WTC11 (cell line): ENCODE results near the gene EFNA5. TPM values are rescaled to one million over a fixed set of nuclear protein-coding genes. Genes with fewer than 3 reads are reported as not detected.

ENCODE experiments used
- ATAC-seq: fragments of 200-7000 bp; cut with Tn5 transposase; 2 replicates; pipeline ENCODE4 v1.10.0; 2021; ENCODE audit warnings: mild to moderate bottlenecking, moderate library complexity
- CTCF ChIA-PET: fragments of 300-600 bp; sonication (Branson Sonifier 250); formaldehyde crosslinking; loops from one replicate; lab custom pipeline; 2021; ENCODE audit warnings: antibody characterized with exemption; lab: Charles Lee
- POLR2A ChIA-PET: fragments of 350-600 bp; sonication (Branson Sonifier 250); formaldehyde crosslinking; loops from one replicate; lab custom pipeline; 2021; ENCODE audit warnings: antibody characterized with exemption; lab: Charles Lee
- DNase-seq: peaks from one replicate; pipeline ENCODE4 v3.0.0; 2021; ENCODE audit warnings: low spot score
- H3K27ac Mint-ChIP-seq: 2 replicates; pipeline ENCODE4 v1.8.0; 2021; ENCODE audit warnings: mixed read lengths
- H3K27me3 Mint-ChIP-seq: 2 replicates; pipeline ENCODE4 v1.8.0; 2021; ENCODE audit warnings: low read depth, mild to moderate bottlenecking, moderate library complexity, mixed read lengths
- H3K36me3 Mint-ChIP-seq: 2 replicates; pipeline ENCODE4 v1.8.0; 2021; ENCODE audit warnings: mixed read lengths
- H3K4me1 Mint-ChIP-seq: 2 replicates; pipeline ENCODE4 v1.8.0; 2022; ENCODE audit warnings: mixed read lengths
- H3K4me3 Mint-ChIP-seq: 2 replicates; pipeline ENCODE4 v1.8.0; 2021; ENCODE audit warnings: mild to moderate bottlenecking, moderate library complexity, mixed read lengths
- H3K9me3 Mint-ChIP-seq: 2 replicates; pipeline ENCODE4 v1.8.0; 2021; ENCODE audit warnings: mixed read lengths
- ATF1 ChIP-seq: sonication (generic); formaldehyde crosslinking; IDR thresholded peaks from 2 replicates; pipeline ENCODE4 v1.8.1; 2023; ENCODE audit warnings: mild to moderate bottlenecking, moderate library complexity, missing genetic modification reagents
- ATF3 ChIP-seq: sonication (generic); formaldehyde crosslinking; conservative IDR thresholded peaks from 2 replicates; pipeline ENCODE4 v1.8.1; 2022; ENCODE audit warnings: mild to moderate bottlenecking, missing genetic modification reagents
- E2F5 ChIP-seq: sonication (generic); formaldehyde crosslinking; IDR thresholded peaks from 2 replicates; pipeline ENCODE4 v1.8.1; 2022; ENCODE audit warnings: mild to moderate bottlenecking, moderate library complexity, missing genetic modification reagents
- ESRRA ChIP-seq: sonication (generic); formaldehyde crosslinking; IDR thresholded peaks from 2 replicates; pipeline ENCODE4 v1.8.1; 2022; ENCODE audit warnings: mild to moderate bottlenecking, missing genetic modification reagents, borderline replicate concordance
- FOXP4 ChIP-seq: sonication (generic); formaldehyde crosslinking; IDR thresholded peaks from 2 replicates; pipeline ENCODE4 v1.8.0; 2022; ENCODE audit warnings: mild to moderate bottlenecking, missing genetic modification reagents
- GRHL2 ChIP-seq: fragments of 250-450 bp; sonication (Bioruptor Pico); IDR thresholded peaks from 2 replicates; pipeline ENCODE4 v1.8.0; 2022; ENCODE audit warnings: mild to moderate bottlenecking, moderate library complexity; ENCODE audit not compliant: insufficient replicate concordance, severe bottlenecking
- HMGXB4 ChIP-seq: sonication (generic); formaldehyde crosslinking; IDR thresholded peaks from 2 replicates; pipeline ENCODE4 v1.8.1; 2023; ENCODE audit warnings: mild to moderate bottlenecking, moderate library complexity, missing genetic modification reagents
- JUN ChIP-seq: sonication (generic); formaldehyde crosslinking; IDR thresholded peaks from 2 replicates; pipeline ENCODE4 v1.8.0; 2023; ENCODE audit warnings: mild to moderate bottlenecking, missing genetic modification reagents
- KAT7 ChIP-seq: sonication (generic); formaldehyde crosslinking; IDR thresholded peaks from 2 replicates; pipeline ENCODE4 v1.8.1; 2023; ENCODE audit warnings: missing genetic modification reagents, mild to moderate bottlenecking, borderline replicate concordance
- MLX ChIP-seq: sonication (generic); formaldehyde crosslinking; IDR thresholded peaks from 2 replicates; pipeline ENCODE4 v1.8.1; 2023; ENCODE audit warnings: mild to moderate bottlenecking, missing genetic modification reagents, moderate library complexity
- NFATC4 ChIP-seq: fragments of 250-450 bp; sonication (Bioruptor Pico); IDR thresholded peaks from 2 replicates; pipeline ENCODE4 v1.9.0; 2021; ENCODE audit warnings: mild to moderate bottlenecking
- PRRX2 ChIP-seq: fragments of 250-450 bp; sonication (Bioruptor Pico); IDR thresholded peaks from 2 replicates; pipeline ENCODE4 v1.8.0; 2021; ENCODE audit warnings: mild to moderate bottlenecking
- SMAD3 ChIP-seq: sonication (generic); formaldehyde crosslinking; IDR thresholded peaks from 2 replicates; pipeline ENCODE4 v1.8.0; 2022; ENCODE audit warnings: missing genetic modification reagents, mild to moderate bottlenecking, borderline replicate concordance
- TCF7 ChIP-seq: sonication (generic); formaldehyde crosslinking; IDR thresholded peaks from 2 replicates; pipeline ENCODE4 v1.8.0; 2022; ENCODE audit warnings: mild to moderate bottlenecking, low read depth, missing genetic modification reagents, moderate library complexity
- TEAD1 ChIP-seq: sonication (generic); formaldehyde crosslinking; IDR thresholded peaks from 2 replicates; pipeline ENCODE4 v1.8.0; 2022; ENCODE audit warnings: mild to moderate bottlenecking, missing genetic modification reagents
- USF2 ChIP-seq: sonication (generic); formaldehyde crosslinking; IDR thresholded peaks from 2 replicates; pipeline ENCODE4 v1.8.1; 2023; ENCODE audit warnings: mild to moderate bottlenecking, missing genetic modification reagents, moderate library complexity
- ZNF219 ChIP-seq: sonication (generic); formaldehyde crosslinking; IDR thresholded peaks from 2 replicates; pipeline ENCODE4 v1.8.0; 2023; ENCODE audit warnings: missing genetic modification reagents, mild to moderate bottlenecking, borderline replicate concordance
- ZNF232 ChIP-seq: sonication (generic); formaldehyde crosslinking; IDR thresholded peaks from 2 replicates; pipeline ENCODE4 v1.8.0; 2022; ENCODE audit warnings: mild to moderate bottlenecking, missing genetic modification reagents
- ZNF512 ChIP-seq: sonication (generic); formaldehyde crosslinking; IDR thresholded peaks from 2 replicates; pipeline ENCODE4 v1.8.1; 2022; ENCODE audit warnings: missing genetic modification reagents, borderline replicate concordance
- ZSCAN18 ChIP-seq: fragments of 250-450 bp; sonication (Bioruptor Pico); IDR thresholded peaks from 2 replicates; pipeline ENCODE4 v2.1.2; 2022; ENCODE audit warnings: mild to moderate bottlenecking, moderate library complexity
- total RNA-seq: library from RNA; stranded (reverse); gene quantifications from 3 replicates; pipeline ENCODE4 v1.2.3, GENCODE V29; 2021

The EFNA5 gene
- total RNA-seq, 1 experiment from 2014 or later: 17.4 TPM

GRCh38 chr5:107414802-107415201 is 255.9 kb downstream of the EFNA5 start:
- POLR2A ChIA-PET: no interaction called here
- H3K4me3 Mint-ChIP-seq: no peak overlapping the region

GRCh38 chr5:107413754-107414153 is 257.0 kb downstream of the EFNA5 start:
- Mint-ChIP-seq H3K36me3 (no peaks in the 10 kb centered on the region), H3K27ac (no peak overlapping the region), H3K4me3 (no peak overlapping the region), H3K27me3 (no peaks in the 10 kb centered on the region), H3K9me3 (0 out of 2 replicates have a peak, but pooled peaks cover 2% of the 10 kb centered on the region), H3K4me1 (peaks cover 11% of the 10 kb centered on the region)
- no peak for ATAC-seq
- DNase-seq: no peak
- TF ChIP-seq ATF3 (CRISPR knock-in tag) (no peak), HMGXB4 (CRISPR knock-in tag) (no peak)
- ChIA-PET POLR2A (no interaction called here), CTCF (no interaction called here)

More at GRCh38 chr5:107414802-107415201, 255.9 kb downstream of the EFNA5 start:
- no peaks in the 10 kb centered on the region for H3K27me3 Mint-ChIP-seq
- ATAC-seq (no peak), DNase-seq (no peak)
- H3K4me1 Mint-ChIP-seq: peaks cover 10% of the 10 kb centered on the region
- no peaks in the 10 kb centered on the region for H3K36me3 Mint-ChIP-seq
- TF ChIP-seq TCF7 (CRISPR knock-in tag) (no peak), ESRRA (CRISPR knock-in tag) (no peak), ZNF232 (CRISPR knock-in tag) (no peak), NFATC4 (CRISPR knock-in tag) (no peak)
- CTCF ChIA-PET: no interaction called here
- H3K27ac Mint-ChIP-seq: no peak overlapping the region
- H3K9me3 Mint-ChIP-seq: no peaks in the 10 kb centered on the region

- no peak for TF ChIP-seq ZNF219 (CRISPR knock-in tag)
- no peak for TF ChIP-seq E2F5 (CRISPR knock-in tag)
- no peak for TF ChIP-seq GRHL2 (CRISPR knock-in tag)
- no peak for TF ChIP-seq KAT7
- TF ChIP-seq MLX (CRISPR knock-in tag): no peak
- no peak for TF ChIP-seq ATF1 (CRISPR knock-in tag)
- TF ChIP-seq SMAD3 (CRISPR knock-in tag): no peak
- no peak for TF ChIP-seq TEAD1
- no peak for TF ChIP-seq JUN (CRISPR knock-in tag)
- no peak for TF ChIP-seq ZSCAN18 (CRISPR knock-in tag)
- no peak for TF ChIP-seq ESRRA (CRISPR knock-in tag)
- TF ChIP-seq USF2: no peak
- TF ChIP-seq PRRX2 (CRISPR knock-in tag): no peak
- TF ChIP-seq ZNF512: no peak
- no peak for TF ChIP-seq FOXP4 (CRISPR knock-in tag)
- H3K9me3 Mint-ChIP-seq: 0 out of 2 replicates have a peak, but pooled peaks cover 2% of the 10 kb centered on the region
- ChIA-PET CTCF (no interaction called here), POLR2A (no interaction called here)
- H3K4me1 Mint-ChIP-seq: peaks cover 19% of the 10 kb centered on the region
- H3K27ac Mint-ChIP-seq: no peak overlapping the region
- H3K27me3 Mint-ChIP-seq: no peaks in the 10 kb centered on the region
- no peak overlapping the region for H3K4me3 Mint-ChIP-seq
- no peak for DNase-seq
- H3K36me3 Mint-ChIP-seq: no peaks in the 10 kb centered on the region
- no peak for ATAC-seq
These were observed 262.2 kb downstream of the EFNA5 start for GRCh38 chr5:107408564-107408963.
